Ovary (tissue), 9 donors: ENCODE results near the gene PSMC3IP. TPM values are rescaled to one million over a fixed set of nuclear protein-coding genes. Genes with fewer than 3 reads are reported as not detected.

Source experiments
- DNase-seq, 5 donors: peaks; one replicate each; pipeline ENCODE4 v3.0.0-alpha.2; 2019 to 2020
- H3K27ac ChIP-seq, 2 donors: fragments of 200-600 bp; one replicate each; pipeline versions ENCODE4 v1.5.1 to v1.8.0; 2019 to 2022
- H3K27me3 ChIP-seq: fragments of 200-600 bp; one replicate; pipeline ENCODE4 v1.8.0; 2022
- H3K36me3 ChIP-seq: fragments of 200-600 bp; sonication (generic); one replicate; pipeline ENCODE4 v1.5.1; 2019
- H3K4me1 ChIP-seq: one replicate; pipeline ENCODE4 v1.8.1; 2013; ENCODE audit warnings: mild to moderate bottlenecking, moderate library complexity; ENCODE audit not compliant: insufficient read depth
- H3K4me3 ChIP-seq: fragments of 200-600 bp; sonication (generic); one replicate; pipeline ENCODE4 v1.5.1; 2017
- H3K9me3 ChIP-seq, 2 donors: fragments of 200-600 bp in 1 of 2; sonication (generic) in 1 of 2; one replicate each; pipeline versions ENCODE4 v1.5.1 to v1.8.1; 2013 to 2019; ENCODE audit warnings: mild to moderate bottlenecking in 1 of 2, moderate library complexity in 1 of 2
- EP300 ChIP-seq: sonication (generic); formaldehyde crosslinking; IDR thresholded peaks from one replicate; pipeline ENCODE4 v1.6.1; 2017; ENCODE audit warnings: antibody characterized with exemption
- POLR2A ChIP-seq: fragments of 450-650 bp; IDR thresholded peaks from one replicate; pipeline ENCODE4 v1.6.1; 2017; ENCODE audit warnings: antibody characterized with exemption, mild to moderate bottlenecking, moderate library complexity
- WGBS, 3 donors: extraction: QIAGEN DNeasy Blood & Tissue Kit in 1 of 3; methylation state at CpG; one replicate each; pipeline versions ENCODE4 v1.1.5 to v1.1.7; 2013 to 2017; 5-methylcytosine and 5-hydroxymethylcytosine counted together
- intact Hi-C, 4 donors: fragments of 100-400 bp; cut with DNase I; formaldehyde crosslinking; loops; one replicate each; pipeline versions ENCODE4 v1.11.0 to v1.15.1; 2022 to 2023
- polyA plus RNA-seq, 2 donors: library from polyadenylated mRNA; stranded (reverse); fragments of 200-250 nt in 1 of 2; fragments of 350-450 nt in 1 of 2; fragmentation: Illumina TruSeq in 1 of 2; extraction: RNeasy Lipid Tissue Mini Kit (QIAGEN cat#74804) in 1 of 2; gene quantifications; one replicate each; pipeline ENCODE4 v1.2.3, GENCODE V29; 2013 to 2014
- total RNA-seq, 7 donors: library from RNA; depleted of rRNA in 2 of 7; stranded (reverse); fragments of >200 nt in 2 of 7; fragmentation: NEBNext Ultra II Directional in 3 of 7; extraction: Animal tissue kit (Norgen Biotek cat#: 25700) in 3 of 7; gene quantifications; one replicate each; pipeline versions ENCODE4 v1.1.0 to v1.2.4, GENCODE V29; 2016 to 2023
- TF ChIP-seq, protein P1 (sequence below), 3 donors: fragments of 450-650 bp in 2 of 3; fragments of 200-600 bp in 1 of 3; IDR thresholded peaks; one replicate each; pipeline versions ENCODE4 v1.5.1 to v1.8.0; 2016 to 2022; ENCODE audit warnings: antibody characterized with exemption in 3 of 3, mild to moderate bottlenecking in 1 of 3
- donor health status: DM: no; HTN: no; CAD: no; lungs with moderate emphysema.
- donor health status: DM: no; HTN: no; CAD: no.
- donor health status: Bipolar disorder and iron deficiency.
- donor health status: DM: yes; HTN: yes; CAD: no.
- donor health status: DM: no; HTN: no; CAD: no.
- donor health status: DM: yes; HTN: yes; CAD: no.

Gene PSMC3IP
- total and polyA plus RNA-seq, 9 donors = 1.4 to 7.5 (median 4.4) TPM

DNA sequence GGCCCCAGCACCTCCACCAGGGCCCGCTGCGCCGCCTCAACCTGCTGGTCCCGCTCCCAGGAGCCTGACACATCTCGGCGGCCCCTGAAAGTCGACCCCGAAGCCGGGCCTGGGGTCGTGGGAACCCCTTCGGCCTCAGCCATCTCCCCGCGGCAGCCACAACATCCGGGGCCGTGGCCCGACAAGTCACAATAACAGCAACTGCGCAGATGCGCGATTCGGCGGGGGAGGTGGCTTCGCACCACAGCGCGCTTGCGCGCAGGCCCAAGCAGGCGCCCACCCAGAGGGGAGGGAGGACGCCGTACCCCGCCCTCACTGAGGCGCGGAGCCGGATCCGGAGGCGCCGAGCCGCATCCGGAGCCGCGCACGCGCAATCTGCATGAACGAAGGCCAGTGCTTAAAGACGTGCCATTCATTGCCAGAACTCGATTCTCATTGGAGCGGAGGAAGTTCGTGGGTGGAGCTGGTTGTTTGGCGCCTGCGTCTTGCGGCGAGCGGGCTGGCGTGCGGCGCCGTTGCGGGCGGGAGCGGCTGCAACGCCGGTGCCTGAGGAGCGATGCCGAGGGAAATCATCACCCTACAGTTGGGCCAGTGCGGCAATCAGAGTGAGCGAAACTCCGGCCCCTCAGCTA is 31.8 kb upstream of the PSMC3IP start, which contains the start of the genes RETREG3 and TUBG1:
TSS of gene RETREG3 (minus strand) at position 193 of the 632 bp plus-strand sequence. CDS start at position 143, 50 bp downstream.
TSS of gene TUBG1 (plus strand) at position 502 of the 632 bp plus-strand sequence. CDS start at position 557, 55 bp downstream.
- WGBS, 3 donors = 0% methylated on average over 56 to 66 of the region's 66 CpGs
- intact Hi-C loops = loop anchor here in 3 of 4 donors (2.0 to 10.0 kb wide), 4 partner anchors 56 to 73 kb away; partner anchors contain the start of genes CCR10 (in 2 of the 3), CNTNAP1 (in 1 of the 3) and PLEKHH3 (in 1 of the 3)
- no peaks in the 10 kb centered on the region for H3K9me3 ChIP-seq
- DNase-seq = peak; percentile 98 to 99 (median 99)
- H3K36me3 ChIP-seq = no peaks in the 10 kb centered on the region
- peak within 1 kb of the TSS; percentile 81 to 91 for H3K27ac ChIP-seq
- TF ChIP-seq, protein P1, sequence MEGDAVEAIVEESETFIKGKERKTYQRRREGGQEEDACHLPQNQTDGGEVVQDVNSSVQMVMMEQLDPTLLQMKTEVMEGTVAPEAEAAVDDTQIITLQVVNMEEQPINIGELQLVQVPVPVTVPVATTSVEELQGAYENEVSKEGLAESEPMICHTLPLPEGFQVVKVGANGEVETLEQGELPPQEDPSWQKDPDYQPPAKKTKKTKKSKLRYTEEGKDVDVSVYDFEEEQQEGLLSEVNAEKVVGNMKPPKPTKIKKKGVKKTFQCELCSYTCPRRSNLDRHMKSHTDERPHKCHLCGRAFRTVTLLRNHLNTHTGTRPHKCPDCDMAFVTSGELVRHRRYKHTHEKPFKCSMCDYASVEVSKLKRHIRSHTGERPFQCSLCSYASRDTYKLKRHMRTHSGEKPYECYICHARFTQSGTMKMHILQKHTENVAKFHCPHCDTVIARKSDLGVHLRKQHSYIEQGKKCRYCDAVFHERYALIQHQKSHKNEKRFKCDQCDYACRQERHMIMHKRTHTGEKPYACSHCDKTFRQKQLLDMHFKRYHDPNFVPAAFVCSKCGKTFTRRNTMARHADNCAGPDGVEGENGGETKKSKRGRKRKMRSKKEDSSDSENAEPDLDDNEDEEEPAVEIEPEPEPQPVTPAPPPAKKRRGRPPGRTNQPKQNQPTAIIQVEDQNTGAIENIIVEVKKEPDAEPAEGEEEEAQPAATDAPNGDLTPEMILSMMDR (IDR thresholded peaks at IDR 0.05) = peak in 2 of 3 donors; percentile 48 to 61
- no peak for TF ChIP-seq EP300
- TF ChIP-seq POLR2A = peak; percentile 60
- H3K27me3 ChIP-seq = no peaks in the 10 kb centered on the region
- peak within 1 kb of the TSS; percentile 82 for H3K4me3 ChIP-seq
- peaks cover 13% of the 10 kb centered on the region for H3K4me1 ChIP-seq

DNA sequence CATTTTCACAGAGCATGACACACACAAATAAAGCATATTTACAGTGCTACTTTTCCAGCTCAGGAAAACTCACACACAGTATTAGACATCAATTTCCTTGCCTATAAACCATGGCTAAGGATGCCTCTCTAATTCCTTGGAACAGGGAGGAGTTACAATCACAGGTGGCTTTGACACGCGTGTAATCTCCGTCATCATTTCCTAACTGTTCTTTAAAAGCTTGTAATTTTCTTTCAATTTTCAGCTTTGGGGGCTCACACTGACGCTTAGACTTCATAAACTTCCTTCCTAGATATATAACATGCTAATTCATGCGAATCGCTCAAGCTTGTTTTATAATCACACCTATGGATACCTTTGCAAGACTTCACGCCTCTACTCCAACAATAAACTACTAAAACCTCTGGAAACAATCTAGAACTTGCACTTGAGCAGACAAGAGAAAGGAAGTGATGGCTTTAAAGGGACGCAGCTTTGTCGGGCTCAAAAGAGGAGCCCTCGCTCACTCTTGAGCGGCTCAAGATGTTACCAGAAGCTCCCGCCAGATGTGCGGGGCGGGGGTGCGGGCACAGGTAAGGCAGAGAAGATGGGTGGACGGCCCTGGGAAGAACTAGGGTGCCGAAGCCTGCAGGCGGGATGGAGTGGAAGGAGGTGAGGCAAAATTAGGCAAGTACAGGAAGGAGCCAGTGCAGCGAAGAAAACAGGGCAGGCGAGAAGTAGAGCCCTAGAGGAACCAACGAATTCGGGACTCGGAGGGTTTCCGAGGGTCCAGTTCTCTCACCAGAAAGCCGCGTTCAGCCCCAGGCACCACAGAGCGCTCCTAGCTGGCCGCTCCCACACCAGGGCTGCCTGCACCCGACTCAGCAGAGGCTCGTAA is 31.0 kb upstream of the PSMC3IP start:
- peaks cover 13% of the 10 kb centered on the region for H3K4me1 ChIP-seq

DNA sequence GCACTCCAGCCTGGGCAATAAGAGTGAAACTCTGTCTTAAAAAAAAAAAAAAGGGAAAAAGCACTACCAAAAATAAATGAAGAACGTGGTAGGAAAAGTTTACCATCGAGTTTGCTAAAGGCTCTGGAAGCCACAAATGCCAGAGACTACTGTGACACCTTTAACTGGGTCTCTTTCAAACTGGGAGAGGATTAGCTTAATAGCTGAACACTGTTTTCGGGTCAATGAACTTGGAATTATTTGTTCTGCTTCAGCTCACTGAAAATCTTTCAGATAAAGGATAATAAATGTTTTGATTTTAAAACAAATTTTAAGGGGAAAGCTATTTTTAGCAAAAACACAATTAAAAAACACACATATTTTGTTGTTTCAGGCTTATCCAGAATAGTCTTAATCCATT is 30.2 kb upstream of the PSMC3IP start:
- no peak overlapping the region for H3K27ac ChIP-seq

More for the DNA sequence above, 31.0 kb upstream of the PSMC3IP start:
- Histone ChIP-seq H3K27me3 (no peaks in the 10 kb centered on the region), H3K36me3 (no peaks in the 10 kb centered on the region), H3K27ac (peak overlapping the region; percentile 81 to 91), H3K9me3 (no peaks in the 10 kb centered on the region), H3K4me3 (peak overlapping the region; percentile 82)
- 0 to 1% (median 0%) methylated on average over 29 to 30 of the region's 30 CpGs for WGBS, 3 donors
- intact Hi-C loops = loop anchor here in 3 of 4 donors (2.0 to 10.0 kb wide), 4 partner anchors 56 to 74 kb away; partner anchors contain the start of genes CCR10 (in 2 of the 3), CNTNAP1 (in 1 of the 3) and PLEKHH3 (in 1 of the 3)
- TF ChIP-seq, protein P1 (IDR thresholded peaks at IDR 0.05) = no peak
- TF ChIP-seq POLR2A = no peak
- TF ChIP-seq EP300 = no peak
- no peak for DNase-seq

More for the DNA sequence above, 30.2 kb upstream of the PSMC3IP start:
- no peaks in the 10 kb centered on the region for H3K27me3 ChIP-seq
- intact Hi-C loops = loop anchor here in 3 of 4 donors (2.0 to 10.0 kb wide), 4 partner anchors 57 to 75 kb away; partner anchors contain the start of genes CCR10 (in 2 of the 3), CNTNAP1 (in 1 of the 3) and PLEKHH3 (in 1 of the 3)
- H3K9me3 ChIP-seq = no peaks in the 10 kb centered on the region
- DNase-seq = no peak
- peaks cover 13% of the 10 kb centered on the region for H3K4me1 ChIP-seq
- WGBS, 3 donors = 25 to 40% (median 27%) methylated on average over 3 of the region's 3 CpGs
- H3K36me3 ChIP-seq = no peaks in the 10 kb centered on the region
- TF ChIP-seq, protein P1 (IDR thresholded peaks at IDR 0.05) = no peak
- TF ChIP-seq POLR2A = no peak
- no peak for TF ChIP-seq EP300
- H3K4me3 ChIP-seq = peak overlapping the region; percentile 82
